Head of caudate nucleus (tissue), 42 donors: ENCODE data around the gene ERG.

Source experiments
- DNase-seq, 42 donors: peaks; one replicate each; pipeline versions ENCODE4 v3.0.0 to v3.0.0-alpha.2; 2020 to 2021; ENCODE audit warnings: mixed read lengths in 7 of 42
- intact Hi-C: fragments of 100-400 bp; cut with DNase I; formaldehyde crosslinking; loops from one replicate; pipeline ENCODE4 v1.15.0; 2022

ERG gene

GRCh38 chr21:38504066-38504465 is 5.8 kb upstream of the ERG start:
- intact Hi-C loops = loop anchor here (10.0 kb wide), 1 partner anchor 641 kb away; no protein-coding TSS in a partner anchor

GRCh38 chr21:38503583-38503982 is 5.3 kb upstream of the ERG start:
- no peak for DNase-seq
- intact Hi-C loops = loop anchor here (10.0 kb wide), 1 partner anchor 641 kb away; no protein-coding TSS in a partner anchor

More at GRCh38 chr21:38504066-38504465, 5.8 kb upstream of the ERG start:
- no peak for DNase-seq

GRCh38 chr21:38500073-38500472 is 1.8 kb upstream of the ERG start:
- DNase-seq = no peak
- intact Hi-C loops = loop anchor here (10.0 kb wide), 1 partner anchor 645 kb away; no protein-coding TSS in a partner anchor

GRCh38 chr21:38499296-38499695 is 1.0 kb upstream of the ERG start:
- intact Hi-C loops = no loop called here
- no peak for DNase-seq

DNA sequence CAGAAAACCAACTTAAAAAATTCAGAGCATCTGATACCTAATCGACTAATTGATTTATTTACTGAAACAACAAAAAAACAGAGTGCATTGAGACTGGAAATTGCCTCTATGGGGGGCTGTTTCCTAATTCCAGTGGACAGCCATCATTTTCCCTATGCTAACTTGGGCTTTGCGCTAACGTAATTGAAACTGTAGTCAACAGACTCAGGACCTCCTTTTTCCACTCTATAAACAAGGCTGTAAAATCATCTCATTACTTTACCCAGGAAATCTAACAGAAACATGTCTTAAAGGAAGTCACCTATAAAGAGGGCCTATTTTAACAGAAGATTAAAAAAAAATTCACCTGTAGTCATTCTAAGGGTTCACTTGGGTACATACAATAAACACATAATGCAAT is 2.1 kb downstream of the ERG start:
- intact Hi-C loops = no loop called here
- no peak for DNase-seq

GRCh38 chr21:38495696-38496095 is 2.6 kb downstream of the ERG start:
- intact Hi-C loops = no loop called here
- DNase-seq = no peak

DNA sequence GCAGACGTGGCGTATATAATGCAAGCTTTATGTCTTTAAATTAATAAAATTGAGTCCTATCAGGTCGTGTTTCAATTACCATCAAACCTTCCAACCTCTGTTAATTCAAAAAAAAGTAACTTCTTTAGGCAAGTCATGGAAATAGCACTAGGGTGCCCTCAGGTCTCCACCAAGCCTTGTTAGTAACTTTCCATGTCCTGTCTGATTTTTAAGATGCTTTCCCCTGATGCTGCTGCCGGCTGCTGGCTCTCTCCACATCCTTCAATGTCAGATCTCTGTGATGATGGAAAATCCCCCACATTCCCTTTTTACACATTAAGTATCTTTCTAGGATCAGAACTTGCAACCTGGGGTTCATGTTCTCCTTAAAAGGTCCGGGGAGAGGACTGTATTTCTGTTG is 3.0 kb downstream of the ERG start:
- intact Hi-C loops = no loop called here

DNA sequence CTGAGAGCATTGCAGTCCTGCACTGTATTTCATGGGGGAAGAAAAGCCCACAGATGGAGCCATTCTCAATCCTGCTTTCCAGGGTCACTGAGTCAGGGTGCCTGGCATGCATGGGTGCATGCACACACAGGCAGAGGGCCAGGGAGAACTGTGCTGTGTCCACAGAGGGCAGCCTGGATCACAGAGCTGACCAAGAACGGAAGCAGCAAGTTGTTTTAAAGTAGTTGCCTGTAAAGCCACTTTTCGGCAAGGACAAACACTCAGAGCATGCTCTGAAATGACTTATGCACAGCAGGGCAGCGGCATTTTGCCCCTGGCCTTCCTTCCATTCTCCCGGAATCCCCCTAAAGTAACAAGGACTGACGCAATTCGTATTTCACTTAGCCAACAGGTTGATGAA is 3.6 kb downstream of the ERG start:
- DNase-seq = no peak
- intact Hi-C loops = no loop called here

More for the DNA sequence above, 3.0 kb downstream of the ERG start:
- DNase-seq = no peak

- intact Hi-C loops = no loop called here
These were observed 4.0 kb downstream of the ERG start for GRCh38 chr21:38494251-38494642.

DNA sequence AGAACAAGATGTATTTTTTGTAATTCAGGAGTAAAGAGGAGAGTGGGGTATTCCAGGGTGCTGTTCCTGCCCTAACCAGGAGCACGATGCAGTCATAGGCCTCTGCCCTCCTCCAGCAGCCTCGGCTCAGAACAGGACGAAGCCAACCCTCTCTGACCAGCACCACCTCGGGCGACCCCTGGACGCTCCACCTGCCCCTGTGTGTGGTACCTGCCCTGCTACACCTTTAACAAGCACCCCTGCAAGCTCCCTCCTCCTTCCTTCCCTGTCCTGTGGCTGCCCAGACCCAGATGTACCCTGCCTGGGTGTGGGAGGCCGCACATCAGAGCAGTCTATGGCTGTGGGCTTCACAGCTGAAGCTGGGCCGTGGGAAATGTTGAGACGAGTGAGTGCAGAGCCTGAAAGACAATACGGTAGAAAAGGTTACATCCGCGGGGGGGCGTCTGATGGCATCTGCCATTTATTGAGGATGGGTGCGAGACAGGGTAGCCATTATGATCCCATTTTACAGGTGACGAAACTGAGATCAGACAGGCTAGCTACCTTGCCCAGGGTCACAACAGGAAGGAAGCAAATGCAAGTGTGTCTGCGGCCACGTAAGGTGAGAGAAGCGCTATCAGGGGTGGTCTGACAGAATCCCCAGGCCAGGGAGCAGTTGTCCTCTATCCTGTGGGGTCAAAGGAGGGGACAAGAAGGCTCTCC is 4.6 kb downstream of the ERG start:
- no peak for DNase-seq
- intact Hi-C loops = no loop called here

More at GRCh38 chr21:38494251-38494642, 4.0 kb downstream of the ERG start:
- no peak for DNase-seq

GRCh38 chr21:38492007-38492406 is 6.3 kb downstream of the ERG start:
- no peak for DNase-seq
- intact Hi-C loops = no loop called here

DNA sequence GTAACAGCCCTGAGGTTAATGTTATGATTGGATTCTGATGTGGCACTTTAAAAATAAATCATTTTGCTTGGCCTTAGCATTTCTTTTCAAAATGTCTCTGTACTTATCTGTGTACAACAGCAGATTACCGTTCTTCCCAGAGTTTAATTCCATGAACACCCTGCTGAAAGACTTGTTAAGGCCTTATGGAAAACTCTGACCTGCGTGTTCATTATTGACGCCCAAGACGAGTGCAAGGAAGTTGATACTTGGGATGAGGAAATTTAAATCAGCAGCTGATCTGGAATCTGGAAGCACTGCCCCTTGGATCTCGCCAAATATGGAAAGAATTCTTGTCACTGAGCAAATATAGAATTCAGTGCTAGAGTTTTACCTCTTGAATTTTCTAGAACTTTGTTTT is 6.7 kb downstream of the ERG start:
- intact Hi-C loops = no loop called here
- DNase-seq = no peak

DNA sequence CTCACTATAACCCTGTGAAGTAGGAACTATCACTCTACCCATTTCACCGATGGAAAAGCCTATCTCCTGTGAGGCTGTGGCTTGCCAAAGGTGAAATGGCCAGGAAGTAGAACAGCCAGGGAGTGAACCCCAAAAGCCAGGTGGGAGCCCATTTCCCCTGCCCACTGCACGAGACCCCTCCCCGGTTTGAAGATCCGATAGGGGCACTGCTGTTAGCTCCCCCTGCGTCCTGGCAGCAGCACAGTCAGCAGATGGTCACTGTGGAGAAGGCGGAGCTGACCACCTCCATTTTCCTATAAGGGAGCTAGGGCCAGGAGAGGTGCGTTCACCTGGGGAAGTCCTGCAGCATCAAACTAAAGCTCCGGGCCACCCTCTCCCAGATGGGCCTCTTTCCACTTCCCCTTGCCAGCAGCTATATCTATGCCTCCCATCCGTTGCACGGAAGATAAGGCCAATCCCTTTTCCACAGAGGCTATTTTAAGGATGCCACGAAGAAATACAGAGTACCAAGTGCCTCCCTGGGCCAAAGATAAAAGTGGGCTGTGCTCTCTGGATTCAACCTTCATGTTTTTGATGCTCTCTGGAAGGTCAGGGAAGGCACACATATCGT is 7.8 kb downstream of the ERG start:
- no peak for DNase-seq
- intact Hi-C loops = no loop called here

GRCh38 chr21:38489729-38490128 is 8.5 kb downstream of the ERG start:
- DNase-seq = no peak
- intact Hi-C loops = no loop called here

GRCh38 chr21:38489271-38489652 is 9.0 kb downstream of the ERG start:
- DNase-seq = no peak
- intact Hi-C loops = no loop called here

DNA sequence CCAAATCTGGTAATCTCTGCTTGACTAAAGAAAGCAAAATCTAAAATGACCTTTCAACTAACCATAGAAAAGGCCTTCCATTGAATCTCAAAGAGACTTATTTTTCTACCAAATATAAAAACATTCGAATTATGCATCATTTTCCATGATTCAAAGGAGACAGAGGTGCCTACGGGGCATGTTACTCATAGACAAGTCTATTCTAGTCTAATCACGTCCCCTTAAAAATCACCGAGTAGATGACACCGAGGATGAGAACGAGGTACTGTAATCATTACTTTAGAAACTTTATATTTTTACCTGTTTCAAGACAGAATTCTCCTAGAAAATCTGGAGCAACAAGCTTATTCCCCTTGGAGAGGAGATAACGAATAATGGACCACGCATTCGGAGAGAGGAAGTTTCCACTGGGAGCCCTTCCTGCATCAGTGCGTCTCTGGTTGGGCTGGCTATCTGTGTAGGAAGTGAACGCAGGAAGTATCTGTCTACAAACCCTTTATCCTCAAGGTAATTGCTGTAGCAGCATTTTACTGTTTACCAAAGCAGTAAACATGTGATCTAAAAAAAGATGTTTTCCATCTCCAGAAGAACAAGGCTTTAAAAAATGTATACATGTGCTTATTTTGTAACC is 9.5 kb downstream of the ERG start:
- DNase-seq = no peak
- intact Hi-C loops = no loop called here

DNA sequence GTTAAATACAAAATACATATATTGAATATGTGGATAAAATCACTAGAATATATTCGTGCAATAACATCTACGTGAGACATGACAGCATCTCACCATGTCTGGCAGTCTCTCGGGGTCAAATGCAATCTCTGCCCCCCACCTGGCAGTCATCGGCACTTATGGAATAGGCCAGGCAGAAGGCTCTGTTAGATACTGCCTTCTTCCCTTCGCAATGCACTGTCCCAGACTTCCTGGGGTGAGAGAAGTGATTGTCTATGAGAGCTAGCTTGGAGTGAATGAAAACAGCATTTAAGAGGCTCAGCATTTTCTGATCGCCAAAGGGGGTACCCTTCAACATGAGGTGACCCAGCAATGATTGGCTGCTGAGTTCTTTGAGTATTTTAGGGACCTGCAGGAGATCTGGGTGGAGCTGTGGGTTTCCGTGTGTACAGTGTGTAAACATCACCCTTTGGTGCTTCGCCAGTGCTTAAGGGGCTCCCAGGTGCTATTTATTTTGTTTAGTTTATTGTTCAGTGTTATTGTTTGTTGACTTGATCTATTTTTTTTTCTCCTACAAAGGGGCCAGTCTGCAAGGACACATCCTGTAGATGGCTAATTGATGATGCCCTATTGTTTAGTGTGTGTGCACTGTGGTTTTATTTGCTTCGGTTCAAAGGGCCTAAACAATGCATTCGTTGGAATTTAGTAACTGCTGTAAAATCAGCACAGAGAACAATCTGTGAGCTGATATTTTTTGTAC is 10.2 kb downstream of the ERG start:
- intact Hi-C loops = no loop called here
- DNase-seq = no peak

- intact Hi-C loops = no loop called here
- no peak for DNase-seq
These were observed 11.6 kb downstream of the ERG start for GRCh38 chr21:38486706-38487105.

DNA sequence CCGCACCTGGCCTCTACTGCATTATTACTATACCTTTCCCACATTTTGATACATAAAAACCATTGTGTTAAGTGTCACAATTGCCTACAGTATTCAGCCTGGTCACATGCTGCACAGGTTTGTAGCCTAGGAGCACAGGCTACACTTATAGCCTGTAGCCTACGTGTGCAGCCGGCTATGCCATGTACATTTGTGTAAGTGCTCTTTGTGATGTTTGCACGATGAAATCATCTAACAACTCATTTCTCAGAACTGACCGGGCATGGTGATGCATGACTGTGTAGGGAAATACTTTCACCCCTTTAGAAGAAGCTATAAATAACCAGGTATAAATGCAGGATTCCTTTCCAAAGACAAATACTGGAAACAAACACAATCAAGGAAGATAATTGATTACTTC is 12.1 kb downstream of the ERG start:
- intact Hi-C loops = no loop called here
- no peak for DNase-seq
